Measurements from ENCODE around the gene YTHDF2. TPM values are rescaled to one million over a fixed set of nuclear protein-coding genes. Genes with fewer than 3 reads are reported as not detected.
A peak's percentile ranks its signal among the peaks of the same experiment; 100 is the strongest.
"Not testable (repeated sequence)": the region's sequence is repeated elsewhere in the genome, so short reads cannot be mapped to it uniquely, and the experiment has no call there.

The YTHDF2 gene
- total RNA-seq, 1 donor: 63.0 TPM

- DNase-seq (ENCODE audit: insufficient read length, low spot score, missing footprints): no peak
- no peak overlapping the region for H3K4me2 ChIP-seq (ENCODE audit: insufficient read depth, low read length)
- TF ChIP-seq CTCF (IDR thresholded peaks at IDR 0.05; ENCODE audit: extremely low read depth, low read depth, low read length): no peak
- peaks cover 98% of the 10 kb centered on the region for H3K79me2 ChIP-seq (ENCODE audit: insufficient read depth, low read length)
- H2AFZ ChIP-seq (ENCODE audit: low read length): no peak overlapping the region
- peaks cover 5% of the 10 kb centered on the region for H3K4me1 ChIP-seq (ENCODE audit: insufficient read depth, low read length)
- no peaks in the 10 kb centered on the region for H3K27me3 ChIP-seq (ENCODE audit: insufficient read depth, low read length)
- H3K4me3 ChIP-seq (ENCODE audit: insufficient read depth, low read length): no peak overlapping the region
- peaks cover 60% of the 10 kb centered on the region for H3K36me3 ChIP-seq (ENCODE audit: insufficient read depth, low read length)
- no peak overlapping the region for H3K27ac ChIP-seq (ENCODE audit: low read depth, low read length)
- H4K20me1 ChIP-seq (ENCODE audit: insufficient read depth, low read length): peaks cover 78% of the 10 kb centered on the region
- no peaks in the 10 kb centered on the region for H3K9me3 ChIP-seq (ENCODE audit: low read depth, low read length)
These were observed 7.4 kb downstream of the YTHDF2 start for GRCh38 chr1:28744184-28744583.

- H2AFZ ChIP-seq (ENCODE audit: low read length): no peak overlapping the region
- peaks cover 45% of the 10 kb centered on the region for H3K36me3 ChIP-seq (ENCODE audit: insufficient read depth, low read length)
- H3K27me3 ChIP-seq (ENCODE audit: insufficient read depth, low read length): no peaks in the 10 kb centered on the region
- TF ChIP-seq CTCF (IDR thresholded peaks at IDR 0.05; ENCODE audit: extremely low read depth, low read depth, low read length): no peak
- no peak overlapping the region for H3K4me2 ChIP-seq (ENCODE audit: insufficient read depth, low read length)
- no peak for DNase-seq (ENCODE audit: insufficient read length, low spot score, missing footprints)
- H3K79me2 ChIP-seq (ENCODE audit: insufficient read depth, low read length): peaks cover 100% of the 10 kb centered on the region
- peaks cover 7% of the 10 kb centered on the region for H3K4me1 ChIP-seq (ENCODE audit: insufficient read depth, low read length)
- H3K4me3 ChIP-seq (ENCODE audit: insufficient read depth, low read length): no peak overlapping the region
- peaks cover 72% of the 10 kb centered on the region for H4K20me1 ChIP-seq (ENCODE audit: insufficient read depth, low read length)
- no peak overlapping the region for H3K27ac ChIP-seq (ENCODE audit: low read depth, low read length)
- no peaks in the 10 kb centered on the region for H3K9me3 ChIP-seq (ENCODE audit: low read depth, low read length)
These were observed 9.0 kb downstream of the YTHDF2 start for GRCh38 chr1:28745653-28746173.

GRCh38 chr1:28750330-28750729 is 13.6 kb downstream of the YTHDF2 start:
- no peak for TF ChIP-seq CTCF (IDR thresholded peaks at IDR 0.05; ENCODE audit: extremely low read depth, low read depth, low read length)
- Histone ChIP-seq H3K9me3 (ENCODE audit: low read depth, low read length) (no peaks in the 10 kb centered on the region), H3K4me2 (ENCODE audit: insufficient read depth, low read length) (no peak overlapping the region), H3K27me3 (ENCODE audit: insufficient read depth, low read length) (no peaks in the 10 kb centered on the region), H3K36me3 (ENCODE audit: insufficient read depth, low read length) (peaks cover 9% of the 10 kb centered on the region), H3K27ac (ENCODE audit: low read depth, low read length) (no peak overlapping the region), H3K4me3 (ENCODE audit: insufficient read depth, low read length) (no peak overlapping the region), H3K79me2 (ENCODE audit: insufficient read depth, low read length) (peaks cover 100% of the 10 kb centered on the region), H2AFZ (ENCODE audit: low read length) (no peak overlapping the region), H3K4me1 (ENCODE audit: insufficient read depth, low read length) (peaks cover 25% of the 10 kb centered on the region), H4K20me1 (ENCODE audit: insufficient read depth, low read length) (peaks cover 79% of the 10 kb centered on the region)
- DNase-seq (ENCODE audit: insufficient read length, low spot score, missing footprints): no peak

- Histone ChIP-seq H4K20me1 (ENCODE audit: insufficient read depth, low read length) (peaks cover 81% of the 10 kb centered on the region), H3K79me2 (ENCODE audit: insufficient read depth, low read length) (peaks cover 100% of the 10 kb centered on the region), H3K4me2 (ENCODE audit: insufficient read depth, low read length) (peak overlapping the region; percentile 50), H3K4me1 (ENCODE audit: insufficient read depth, low read length) (peaks cover 30% of the 10 kb centered on the region), H3K27ac (ENCODE audit: low read depth, low read length) (peak overlapping the region; percentile 43)
- not testable (repeated sequence) for DNase-seq (ENCODE audit: insufficient read length, low spot score, missing footprints); H3K9me3 ChIP-seq (ENCODE audit: low read depth, low read length); H3K27me3 ChIP-seq (ENCODE audit: insufficient read depth, low read length); H2AFZ ChIP-seq (ENCODE audit: low read length); H3K4me3 ChIP-seq (ENCODE audit: insufficient read depth, low read length); H3K36me3 ChIP-seq (ENCODE audit: insufficient read depth, low read length)
These were observed 14.1 kb downstream of the YTHDF2 start for GRCh38 chr1:28750771-28751294.
